GM21619 (cell line): ENCODE data around the gene LUZP1.
"Not testable (repeated sequence)": the region's sequence is repeated elsewhere in the genome, so short reads cannot be mapped to it uniquely, and the experiment has no call there.

Source experiments
- ATAC-seq: cut with Tn5 transposase; IDR thresholded peaks from one replicate; pipeline ENCODE4 v1.9.1; 2021; ENCODE audit not compliant: unreplicated experiment

The LUZP1 gene

DNA sequence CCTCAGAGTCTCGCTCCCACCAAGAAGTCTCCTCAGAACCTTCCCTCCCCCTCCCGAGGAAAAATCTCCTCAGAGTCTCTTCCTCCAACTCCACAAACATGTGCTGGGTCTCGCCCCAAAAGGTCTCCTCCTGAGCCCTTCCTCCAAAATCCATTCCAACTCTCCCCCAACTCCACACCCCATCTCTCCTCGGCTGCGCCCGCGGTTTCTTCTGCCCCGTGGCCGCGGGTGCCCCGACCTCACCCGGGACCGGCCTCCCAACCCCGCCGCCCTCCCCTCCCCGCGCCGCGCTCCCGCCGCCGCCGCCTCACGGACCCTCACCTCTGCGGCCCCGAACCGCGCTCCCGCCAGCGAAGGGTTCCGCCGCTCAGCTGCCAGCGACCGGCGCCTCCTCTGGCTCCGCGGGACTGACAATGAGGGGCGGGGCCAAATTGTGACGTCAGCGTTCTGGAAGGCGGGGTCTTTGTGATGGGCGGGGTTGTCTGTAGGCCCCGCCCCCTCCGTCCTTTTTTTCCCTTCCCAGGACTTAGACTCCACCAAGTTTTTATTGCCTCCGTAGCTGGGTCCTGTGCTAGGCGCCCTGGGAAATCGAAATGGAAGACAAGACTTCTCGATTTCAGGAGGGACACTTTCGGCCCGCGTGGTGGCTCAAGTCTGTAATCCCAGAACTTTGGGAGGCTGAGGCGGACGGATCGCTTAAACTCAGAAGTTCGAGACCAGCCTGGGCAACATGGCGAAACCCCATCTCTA, at the start of gene LUZP1:
Gene LUZP1, minus strand, starts transcription at position 412 of the 750 bp plus-strand sequence.
- ATAC-seq = peak; percentile 50

DNA sequence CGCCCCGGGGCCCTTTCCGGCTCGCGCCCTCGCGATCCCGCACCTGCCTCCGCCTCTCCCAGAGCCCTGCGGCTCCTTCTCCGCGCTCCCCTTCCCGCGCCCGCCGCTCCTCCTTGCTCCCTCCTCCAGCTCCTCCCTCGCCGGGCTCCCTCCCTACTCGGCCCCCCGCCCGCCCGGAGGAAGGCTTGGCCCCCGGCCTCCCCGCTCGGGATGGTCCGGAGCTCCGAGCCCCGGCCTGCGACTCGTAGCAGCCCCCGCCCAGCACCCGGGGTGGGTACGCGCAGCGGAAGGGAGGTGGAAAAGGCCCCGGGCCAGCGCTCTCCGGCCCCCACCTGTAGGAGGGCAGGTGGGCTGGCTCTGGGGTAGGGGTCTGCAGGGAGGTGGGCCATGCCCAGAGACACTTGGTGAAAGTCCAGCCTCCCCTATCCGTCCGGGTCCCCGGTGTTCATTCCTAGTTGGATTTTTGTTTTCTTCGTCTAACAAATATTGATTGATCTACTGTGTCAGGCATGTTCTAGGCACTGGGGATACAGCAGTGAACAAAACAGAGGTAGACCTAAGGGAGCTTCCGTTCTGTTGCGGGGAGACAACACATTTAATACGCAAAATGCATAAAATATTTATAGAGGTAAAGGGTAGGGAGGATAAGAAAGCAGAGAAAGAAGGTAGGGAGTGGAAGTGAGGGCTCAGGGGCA, 48.9 kb upstream of the LUZP1 start, which contains the start of gene HTR1D:
Gene HTR1D, minus strand, starts transcription at position 82 of the 695 bp plus-strand sequence. CDS start 23,283 bp downstream, outside the sequence.
- ATAC-seq = no peak

DNA sequence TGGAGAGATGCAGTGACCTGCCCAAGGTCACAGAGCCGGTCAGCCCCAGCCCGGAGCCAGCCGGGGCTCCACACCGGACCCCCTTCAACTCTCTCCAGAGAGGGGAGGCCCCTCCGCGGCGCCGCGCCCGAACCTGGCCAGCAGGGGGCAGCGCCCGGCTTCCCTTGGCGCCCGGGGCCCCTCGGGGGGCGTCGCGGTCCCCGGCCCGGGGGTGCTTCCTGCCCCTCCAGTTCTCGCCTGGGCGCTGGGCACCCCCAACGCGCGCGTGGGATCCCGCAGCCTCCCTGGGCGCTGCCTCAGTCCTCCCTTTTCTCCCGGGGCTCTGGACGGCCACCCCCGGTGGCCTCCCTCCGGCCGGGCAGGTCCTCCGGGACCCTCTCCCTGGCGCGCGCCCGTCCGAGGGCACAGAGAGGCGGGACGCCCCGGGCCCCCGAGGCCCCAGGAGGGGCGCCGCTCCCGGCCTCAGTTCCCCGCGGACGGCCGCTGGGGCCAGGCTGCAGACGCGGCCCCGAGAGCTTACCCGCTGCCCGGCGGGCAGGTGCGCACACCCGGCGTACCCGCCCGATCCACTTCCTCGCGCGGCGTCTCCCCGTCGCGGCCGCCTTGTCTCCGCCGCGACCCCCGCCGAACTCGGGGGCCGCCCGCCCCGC, 48.2 kb upstream of the LUZP1 start:
- ATAC-seq = no peak

DNA sequence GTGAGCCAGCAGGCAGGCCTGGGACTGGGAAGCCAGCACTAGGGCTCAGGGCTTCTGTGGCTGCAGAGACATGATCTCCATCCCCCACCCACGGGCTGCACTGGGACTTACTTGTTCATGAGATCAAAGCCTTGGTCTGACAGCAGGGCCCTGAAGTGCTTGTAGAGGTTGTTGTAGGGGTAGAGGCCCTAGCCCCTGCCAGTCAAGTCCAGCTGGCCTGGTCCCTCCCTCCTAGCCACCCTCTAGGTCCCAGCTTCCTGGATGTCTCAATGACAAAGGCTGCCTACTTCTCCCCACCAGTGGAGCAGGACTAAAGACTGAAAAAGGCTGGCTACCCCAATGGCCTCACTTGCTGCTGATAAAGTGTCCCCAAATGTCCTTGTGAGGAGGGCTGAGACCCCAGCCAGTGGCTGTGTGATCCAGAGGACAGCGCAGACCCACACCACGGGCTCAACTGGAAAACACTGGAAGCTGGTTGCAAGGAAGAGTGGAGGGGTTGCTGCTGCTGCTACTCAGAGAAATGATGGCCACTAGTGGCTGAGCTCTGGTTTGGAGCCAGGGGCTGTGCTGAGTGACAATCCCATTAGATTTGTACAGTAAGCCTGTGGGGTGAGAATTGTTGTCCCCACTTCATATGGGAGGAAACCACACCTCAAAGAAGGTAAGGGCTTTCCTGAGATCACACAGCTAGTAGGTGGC, 47.2 kb upstream of the LUZP1 start:
- ATAC-seq = no peak

DNA sequence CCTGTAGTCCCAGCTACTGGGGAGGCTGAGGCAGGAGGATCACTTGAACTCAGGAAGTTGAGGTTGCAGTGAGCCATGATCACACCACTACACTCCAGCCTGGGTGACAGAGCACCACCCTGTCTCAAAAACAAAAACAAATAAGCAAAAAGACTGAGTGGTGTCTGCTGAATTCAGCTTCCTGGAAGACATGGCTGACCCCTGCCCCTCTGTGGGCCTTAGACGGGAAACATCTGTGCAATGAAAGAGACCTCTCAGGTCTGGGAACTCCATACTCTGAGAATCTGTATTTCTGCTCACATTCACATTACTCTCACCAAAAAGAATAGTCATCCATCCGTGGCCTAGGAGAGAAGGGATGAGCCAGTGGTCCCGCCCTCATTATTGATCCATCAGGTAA, 46.6 kb upstream of the LUZP1 start:
- no peak for ATAC-seq

- ATAC-seq = no peak
These were observed 46.0 kb upstream of the LUZP1 start for GRCh38 chr1:23214640-23215039.

- ATAC-seq = no peak
These were observed 43.3 kb upstream of the LUZP1 start for GRCh38 chr1:23211955-23212354.

GRCh38 chr1:23210963-23211362, 42.3 kb upstream of the LUZP1 start:
- no peak for ATAC-seq

DNA sequence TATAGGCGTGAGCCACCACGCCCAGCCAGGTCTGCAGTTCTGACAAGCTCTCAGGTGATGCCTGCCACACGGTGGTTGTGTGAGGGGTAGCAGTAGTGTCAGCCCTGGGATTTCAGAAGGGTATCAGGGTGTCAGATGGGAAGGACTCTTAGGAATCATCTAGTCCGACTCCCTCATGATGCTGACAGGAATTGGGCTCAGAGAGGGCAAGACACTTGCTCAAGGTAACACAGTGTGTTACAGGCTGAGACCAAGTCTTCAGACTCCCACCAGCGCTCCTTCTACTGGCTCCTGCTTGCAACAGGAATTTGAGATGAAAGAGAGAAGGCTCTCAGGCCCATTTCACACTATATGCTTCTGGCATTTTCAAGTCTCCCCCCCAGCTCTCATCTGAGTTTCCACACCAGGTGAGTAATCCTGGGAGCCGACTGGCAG, 41.7 kb upstream of the LUZP1 start:
- ATAC-seq = no peak

- no peak for ATAC-seq
These were observed 41.1 kb upstream of the LUZP1 start for GRCh38 chr1:23209770-23210169.

DNA sequence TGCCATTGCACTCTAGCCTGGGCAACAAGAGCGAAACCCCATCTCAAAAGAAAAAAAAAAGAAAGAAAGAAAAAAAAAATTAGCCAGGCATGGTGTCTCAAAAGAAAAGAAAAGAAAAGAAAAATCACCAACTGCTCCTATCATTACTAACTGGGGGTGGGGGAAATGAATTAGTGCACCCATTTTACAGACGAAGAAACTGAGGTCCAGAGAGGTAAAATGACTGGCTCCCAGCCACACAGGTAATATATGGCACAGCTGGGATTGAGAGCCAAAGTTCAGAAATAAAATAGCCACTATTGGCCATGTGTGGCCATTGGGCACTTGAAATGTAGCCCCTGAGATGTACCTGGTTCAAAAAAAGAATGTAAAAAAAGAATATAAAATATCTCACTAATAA, 39.9 kb upstream of the LUZP1 start:
- no peak for ATAC-seq

DNA sequence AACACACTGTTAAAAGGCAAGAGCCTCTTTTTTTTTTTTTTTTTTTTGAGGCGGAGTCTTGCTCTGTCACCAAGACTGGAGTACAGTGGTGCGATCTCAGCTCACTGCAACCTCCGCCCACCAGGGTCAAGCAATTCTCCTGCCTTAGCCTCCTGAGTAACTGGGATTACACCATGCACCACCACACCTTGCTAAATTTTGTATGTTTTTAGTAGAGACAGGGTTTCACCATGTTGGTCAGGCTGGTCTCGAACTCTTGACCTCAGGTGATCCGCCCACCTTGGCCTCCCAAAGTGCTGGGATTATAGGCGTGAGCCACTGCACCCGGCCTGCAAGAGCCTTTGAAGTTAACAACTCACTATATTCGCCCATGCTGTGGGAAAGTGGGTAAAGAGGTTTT, 39.1 kb upstream of the LUZP1 start:
- ATAC-seq = not testable (repeated sequence)

DNA sequence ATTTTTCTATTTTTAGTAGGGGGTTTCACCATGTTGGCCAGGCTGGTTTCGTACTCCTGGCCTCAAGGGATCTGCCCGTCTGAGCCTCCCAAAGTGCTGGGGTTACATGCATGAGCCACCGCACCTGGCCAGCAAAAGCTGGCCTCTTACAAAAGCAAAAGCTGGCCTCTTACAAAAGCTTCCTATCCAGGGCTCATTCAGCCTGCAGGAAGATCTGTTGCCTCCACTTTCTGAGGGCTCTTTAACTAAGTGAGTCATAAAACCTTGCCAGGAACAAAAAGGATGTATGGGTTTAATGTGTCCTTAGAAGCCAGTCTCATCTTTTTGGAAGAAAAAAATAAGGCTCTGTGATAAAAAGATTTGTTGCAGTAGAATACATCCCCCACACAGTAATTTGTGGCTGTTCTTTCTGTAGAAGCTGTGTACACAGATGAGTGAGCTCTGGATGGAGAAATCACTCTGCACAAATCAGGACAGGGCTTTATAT, 33.6 kb upstream of the LUZP1 start:
- no peak for ATAC-seq

GRCh38 chr1:23200883-23201282, 32.2 kb upstream of the LUZP1 start:
- ATAC-seq = no peak

- no peak for ATAC-seq
These were observed 29.7 kb upstream of the LUZP1 start for GRCh38 chr1:23198373-23198772.

DNA sequence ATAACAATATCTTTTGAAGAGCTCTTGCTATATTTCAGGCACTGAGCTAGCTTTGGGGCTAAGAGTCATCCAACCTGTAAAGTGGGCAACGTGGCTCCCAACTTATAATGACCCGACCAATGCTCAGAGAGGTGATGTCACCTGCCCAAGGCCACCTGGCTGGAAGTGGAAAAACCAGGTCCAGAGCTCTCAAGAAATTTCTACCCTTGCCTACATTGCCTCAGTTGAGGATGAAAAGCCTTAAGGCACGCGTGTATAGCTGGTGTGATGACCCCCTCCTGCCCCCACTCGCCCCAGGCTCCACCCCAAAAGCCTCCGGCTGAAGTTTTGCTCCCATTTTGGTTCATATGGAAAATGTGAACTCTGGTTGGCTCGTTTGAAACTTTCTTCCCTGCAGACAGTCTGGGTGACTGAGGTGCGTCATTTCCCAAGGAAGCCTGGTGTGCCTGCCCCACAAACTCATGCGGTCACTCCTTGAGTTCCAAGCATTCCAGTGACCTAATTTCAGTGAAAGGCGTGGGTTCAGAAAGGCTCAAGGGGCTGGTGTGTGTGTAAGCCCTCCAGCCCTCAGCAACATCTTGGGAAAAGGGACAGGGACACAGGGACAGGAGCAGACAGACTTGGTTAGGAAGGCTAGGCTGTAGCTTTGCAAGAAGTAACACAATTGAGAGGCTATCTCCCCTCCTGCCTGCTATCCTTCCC, 28.1 kb upstream of the LUZP1 start:
- ATAC-seq = no peak

GRCh38 chr1:23194119-23194984, 25.7 kb upstream of the LUZP1 start:
- ATAC-seq = no peak

DNA sequence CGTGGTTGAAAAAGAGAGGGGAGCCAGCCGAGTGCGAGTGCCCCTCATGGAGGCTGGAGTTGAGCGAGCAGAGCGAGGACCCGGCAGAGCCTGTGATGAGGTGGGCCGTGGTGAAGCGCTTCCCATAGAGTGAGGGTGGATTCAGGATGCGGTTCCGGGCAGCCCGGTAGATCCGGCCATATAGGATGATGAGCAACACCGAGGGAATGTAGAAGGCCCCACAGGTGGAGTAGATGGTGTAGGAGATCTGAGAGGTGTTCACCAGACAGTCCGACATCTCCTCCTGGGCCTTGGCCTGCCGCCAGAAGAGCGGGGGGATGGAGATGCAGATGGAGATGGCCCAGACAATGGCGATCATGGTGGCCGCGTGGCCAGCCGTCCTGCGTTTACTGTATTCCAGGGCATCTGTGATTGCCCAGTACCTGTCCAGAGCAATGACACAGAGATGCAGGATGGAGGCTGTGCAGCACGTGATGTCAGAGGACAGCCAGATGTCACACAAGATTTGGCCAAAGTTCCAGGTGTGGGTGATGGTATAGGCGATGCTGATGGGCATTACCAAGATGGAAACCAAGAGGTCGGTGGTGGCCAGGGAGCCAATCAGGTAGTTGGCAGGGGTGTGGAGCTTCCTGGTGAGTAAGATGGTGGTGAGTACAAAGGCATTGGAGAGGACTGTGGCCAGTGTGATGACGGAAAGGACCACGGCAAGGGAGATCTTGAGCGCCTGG, 24.9 kb upstream of the LUZP1 start:
- ATAC-seq = no peak

DNA sequence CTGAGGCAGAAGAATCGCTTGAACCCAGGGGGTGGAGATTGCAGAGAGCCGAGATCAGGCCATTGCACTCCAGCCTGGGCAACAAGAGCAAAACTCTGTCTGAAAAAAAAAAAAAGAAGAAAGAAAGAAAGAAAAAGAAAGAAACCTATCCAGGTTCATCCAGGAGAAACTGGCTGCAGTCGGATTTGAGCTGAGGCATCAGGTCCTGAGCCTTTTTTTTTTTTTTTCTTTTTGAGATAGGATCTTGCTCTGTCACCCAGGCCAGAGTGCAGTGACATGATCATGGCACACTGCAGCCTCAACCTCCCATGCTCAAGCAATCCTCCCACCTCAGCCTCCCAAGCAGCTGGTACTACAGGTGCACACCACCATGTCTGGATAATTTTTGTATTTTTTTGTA, 22.5 kb upstream of the LUZP1 start:
- no peak for ATAC-seq
